Mucosa of stomach (tissue), 1 donor: ENCODE data around the gene TFCP2L1.

Experiments used
- H3K27me3 ChIP-seq: one replicate; pipeline ENCODE4 v1.7.0; 2013; ENCODE audit warnings: mild to moderate bottlenecking, low read length; ENCODE audit not compliant: control insufficient read depth, insufficient read depth
- H3K36me3 ChIP-seq: one replicate; pipeline ENCODE4 v1.7.0; 2013; ENCODE audit warnings: low read length; ENCODE audit not compliant: control insufficient read depth, insufficient read depth
- H3K4me1 ChIP-seq: one replicate; pipeline ENCODE4 v1.7.0; 2013; ENCODE audit warnings: mild to moderate bottlenecking, low read length; ENCODE audit not compliant: control insufficient read depth, insufficient read depth
- H3K4me3 ChIP-seq: one replicate; pipeline ENCODE4 v1.7.0; 2013; ENCODE audit warnings: low read length
- H3K9ac ChIP-seq: one replicate; pipeline ENCODE4 v1.7.0; 2013; ENCODE audit warnings: mild to moderate bottlenecking, low read length, moderate library complexity
- H3K9me3 ChIP-seq: one replicate; pipeline ENCODE4 v1.7.0; 2013; ENCODE audit warnings: mild to moderate bottlenecking, low read length, moderate library complexity; ENCODE audit not compliant: control insufficient read depth
- donor health status: Pancreatic carcinoma.

TFCP2L1 gene

GRCh38 chr2:121256720-121257479 is 28.1 kb downstream of the TFCP2L1 start:
- H3K4me3 ChIP-seq, result no peak overlapping the region
- no peaks in the 10 kb centered on the region for H3K9me3 ChIP-seq
- no peak overlapping the region for H3K9ac ChIP-seq

GRCh38 chr2:121255358-121255757 is 29.6 kb downstream of the TFCP2L1 start:
- Histone ChIP-seq H3K36me3 (no peaks in the 10 kb centered on the region), H3K9ac (peak overlapping the region; percentile 13), H3K4me1 (peaks cover 28% of the 10 kb centered on the region), H3K9me3 (no peaks in the 10 kb centered on the region), H3K4me3 (no peak overlapping the region), H3K27me3 (no peaks in the 10 kb centered on the region)

More at GRCh38 chr2:121256720-121257479, 28.1 kb downstream of the TFCP2L1 start:
- Histone ChIP-seq H3K36me3 (no peaks in the 10 kb centered on the region), H3K4me1 (peaks cover 41% of the 10 kb centered on the region), H3K27me3 (no peaks in the 10 kb centered on the region)

GRCh38 chr2:121254748-121255147 is 30.3 kb downstream of the TFCP2L1 start:
- Histone ChIP-seq H3K36me3 (no peaks in the 10 kb centered on the region), H3K9me3 (no peaks in the 10 kb centered on the region), H3K9ac (no peak overlapping the region), H3K4me1 (peaks cover 23% of the 10 kb centered on the region), H3K4me3 (no peak overlapping the region), H3K27me3 (no peaks in the 10 kb centered on the region)

GRCh38 chr2:121253674-121254240 is 31.2 kb downstream of the TFCP2L1 start:
- H3K9ac ChIP-seq, result no peak overlapping the region
- no peaks in the 10 kb centered on the region for H3K9me3 ChIP-seq
- H3K4me1 ChIP-seq, result peaks cover 23% of the 10 kb centered on the region
- H3K27me3 ChIP-seq, result no peaks in the 10 kb centered on the region
- H3K36me3 ChIP-seq, result no peaks in the 10 kb centered on the region
- no peak overlapping the region for H3K4me3 ChIP-seq

- Histone ChIP-seq H3K4me1 (peaks cover 23% of the 10 kb centered on the region), H3K36me3 (no peaks in the 10 kb centered on the region), H3K27me3 (no peaks in the 10 kb centered on the region), H3K4me3 (no peak overlapping the region), H3K9ac (no peak overlapping the region), H3K9me3 (no peaks in the 10 kb centered on the region)
Measured at GRCh38 chr2:121253021-121253673, 31.9 kb downstream of the TFCP2L1 start.

GRCh38 chr2:121251497-121251896 is 33.5 kb downstream of the TFCP2L1 start:
- H3K9me3 ChIP-seq, result no peaks in the 10 kb centered on the region
- no peaks in the 10 kb centered on the region for H3K36me3 ChIP-seq
- no peaks in the 10 kb centered on the region for H3K27me3 ChIP-seq
- peaks cover 12% of the 10 kb centered on the region for H3K4me1 ChIP-seq
- no peak overlapping the region for H3K4me3 ChIP-seq
- H3K9ac ChIP-seq, result no peak overlapping the region

GRCh38 chr2:121248766-121249343 is 36.1 kb downstream of the TFCP2L1 start:
- Histone ChIP-seq H3K9me3 (no peaks in the 10 kb centered on the region), H3K36me3 (no peaks in the 10 kb centered on the region), H3K4me1 (peaks cover 11% of the 10 kb centered on the region), H3K4me3 (no peak overlapping the region), H3K9ac (no peak overlapping the region), H3K27me3 (no peaks in the 10 kb centered on the region)

GRCh38 chr2:121247971-121248370 is 37.0 kb downstream of the TFCP2L1 start:
- Histone ChIP-seq H3K36me3 (no peaks in the 10 kb centered on the region), H3K9ac (no peak overlapping the region), H3K9me3 (no peaks in the 10 kb centered on the region), H3K4me1 (peaks cover 2% of the 10 kb centered on the region), H3K4me3 (no peak overlapping the region), H3K27me3 (no peaks in the 10 kb centered on the region)

GRCh38 chr2:121247534-121247933 is 37.5 kb downstream of the TFCP2L1 start:
- no peak overlapping the region for H3K4me3 ChIP-seq
- H3K9me3 ChIP-seq, result no peaks in the 10 kb centered on the region
- no peaks in the 10 kb centered on the region for H3K27me3 ChIP-seq
- no peak overlapping the region for H3K9ac ChIP-seq
- H3K36me3 ChIP-seq, result no peaks in the 10 kb centered on the region
- H3K4me1 ChIP-seq, result no peaks in the 10 kb centered on the region

- Histone ChIP-seq H3K36me3 (no peaks in the 10 kb centered on the region), H3K9me3 (no peaks in the 10 kb centered on the region), H3K9ac (no peak overlapping the region), H3K4me3 (no peak overlapping the region), H3K4me1 (no peaks in the 10 kb centered on the region), H3K27me3 (no peaks in the 10 kb centered on the region)
Measured at GRCh38 chr2:121246704-121247255, 38.2 kb downstream of the TFCP2L1 start.

- Histone ChIP-seq H3K9ac (no peak overlapping the region), H3K4me1 (no peaks in the 10 kb centered on the region), H3K27me3 (no peaks in the 10 kb centered on the region), H3K9me3 (no peaks in the 10 kb centered on the region), H3K36me3 (no peaks in the 10 kb centered on the region), H3K4me3 (no peak overlapping the region)
Measured at GRCh38 chr2:121245913-121246312, 39.1 kb downstream of the TFCP2L1 start.
